ENCODE measurements around the gene TMEM184A.

DNA sequence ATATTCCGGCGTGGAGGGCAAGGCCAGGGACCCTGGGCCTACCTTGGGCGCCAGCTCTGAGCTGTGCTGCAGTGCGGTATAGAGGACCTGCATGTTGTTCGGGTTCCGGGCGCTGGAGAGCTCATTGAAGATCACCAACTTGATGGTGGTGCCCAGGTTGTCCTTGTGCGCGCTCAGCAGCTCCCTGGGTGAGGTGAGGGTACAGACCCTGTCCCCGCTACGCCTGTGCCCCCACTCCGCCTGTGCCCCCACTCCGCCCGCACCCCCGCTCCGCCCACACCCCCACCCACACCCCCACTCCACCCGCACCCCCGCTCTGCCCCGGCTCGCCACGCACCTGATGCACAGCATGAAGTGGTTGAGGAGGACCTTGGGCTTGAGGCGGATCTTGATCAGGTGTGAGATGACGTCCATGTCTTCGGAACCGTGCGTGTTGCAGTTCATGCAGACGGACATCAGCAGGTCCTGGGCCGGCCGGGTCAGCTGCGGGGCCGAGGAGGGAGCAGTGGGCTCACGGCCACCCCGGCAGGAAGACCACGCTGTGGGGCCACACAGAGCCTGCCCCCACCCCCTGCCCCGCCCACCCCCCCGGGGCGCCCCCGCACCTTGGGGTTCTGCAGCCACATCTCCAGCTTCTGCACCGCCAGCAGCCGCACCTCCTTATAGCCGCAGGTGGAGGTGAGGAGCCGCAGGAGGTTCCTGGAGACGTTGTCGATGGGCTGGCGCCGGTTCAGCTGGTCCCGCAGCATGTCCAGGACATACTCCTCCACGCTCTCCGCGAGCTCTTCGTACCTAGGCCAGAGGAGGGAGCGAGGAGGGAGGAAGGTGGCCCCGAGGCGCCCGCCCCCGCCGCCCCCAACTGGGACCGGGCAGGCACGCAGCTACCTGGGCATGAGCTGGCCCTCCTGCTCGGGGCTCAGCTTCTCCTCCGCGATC, 57.4 kb downstream of the TMEM184A start:
- TF ChIP-seq RAD21 (IDR thresholded peaks at IDR 0.05; ENCODE audit: low read length) (no peak), POLR2A (IDR thresholded peaks at IDR 0.05; ENCODE audit: low read depth, low read length) (no peak), RFX5 (IDR thresholded peaks at IDR 0.05; ENCODE audit: low read depth, low read length) (no peak), CHD1 (IDR thresholded peaks at IDR 0.05; ENCODE audit: low read depth, low read length) (no peak), CTCF (conservative IDR thresholded peaks at IDR 0.05; ENCODE audit: low read depth, low read length) (no peak), CEBPB (IDR thresholded peaks at IDR 0.05; ENCODE audit: low read depth, low read length) (no peak)
